Right renal pelvis (tissue), 4 donors: ENCODE data around the gene USP9X. TPM values are rescaled to one million over a fixed set of nuclear protein-coding genes. Genes with fewer than 3 reads are reported as not detected.
"Not testable (repeated sequence)": the region's sequence is repeated elsewhere in the genome, so short reads cannot be mapped to it uniquely, and the experiment has no call there.

Experiments used
- DNase-seq, 4 donors: peaks; one replicate each; pipeline ENCODE4 v3.0.0-alpha.2; 2013; ENCODE audit warnings: low read depth in 4 of 4, low spot score in 3 of 4, missing footprints in 1 of 4
- polyA plus RNA-seq, 4 donors: library from polyadenylated mRNA; unstranded; fragments of 120-200 nt; gene quantifications; one replicate each; pipeline ENCODE4 v1.2.1, GENCODE V29; 2013; ENCODE audit not compliant: insufficient read length in 4 of 4

Gene USP9X
- polyA plus RNA-seq, 4 donors, result 62.7 to 68.2 (median 63.0) TPM

- no peak for DNase-seq
These were observed 180.4 kb downstream of the USP9X start for GRCh38 chrX:41265615-41266014.

DNA sequence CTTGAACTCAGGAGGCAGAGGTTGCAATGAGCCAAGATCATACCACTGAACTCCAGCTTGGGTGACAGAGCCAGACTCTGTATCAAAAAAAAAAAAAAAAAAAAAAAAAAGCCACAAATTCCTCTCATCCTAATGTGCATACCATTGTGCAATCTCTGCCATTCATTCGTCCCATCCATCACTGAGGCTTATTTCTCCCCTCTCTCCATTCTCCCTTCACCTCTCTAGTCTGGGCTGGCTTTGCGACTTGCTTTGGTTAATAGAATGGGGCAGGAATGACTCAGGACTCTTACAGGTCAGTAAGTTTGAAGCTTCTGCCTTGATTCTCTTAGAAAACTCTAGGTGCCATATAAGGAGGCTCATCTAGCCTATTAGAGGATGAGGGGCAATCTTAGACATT, 188.4 kb downstream of the USP9X start:
- no peak for DNase-seq

DNA sequence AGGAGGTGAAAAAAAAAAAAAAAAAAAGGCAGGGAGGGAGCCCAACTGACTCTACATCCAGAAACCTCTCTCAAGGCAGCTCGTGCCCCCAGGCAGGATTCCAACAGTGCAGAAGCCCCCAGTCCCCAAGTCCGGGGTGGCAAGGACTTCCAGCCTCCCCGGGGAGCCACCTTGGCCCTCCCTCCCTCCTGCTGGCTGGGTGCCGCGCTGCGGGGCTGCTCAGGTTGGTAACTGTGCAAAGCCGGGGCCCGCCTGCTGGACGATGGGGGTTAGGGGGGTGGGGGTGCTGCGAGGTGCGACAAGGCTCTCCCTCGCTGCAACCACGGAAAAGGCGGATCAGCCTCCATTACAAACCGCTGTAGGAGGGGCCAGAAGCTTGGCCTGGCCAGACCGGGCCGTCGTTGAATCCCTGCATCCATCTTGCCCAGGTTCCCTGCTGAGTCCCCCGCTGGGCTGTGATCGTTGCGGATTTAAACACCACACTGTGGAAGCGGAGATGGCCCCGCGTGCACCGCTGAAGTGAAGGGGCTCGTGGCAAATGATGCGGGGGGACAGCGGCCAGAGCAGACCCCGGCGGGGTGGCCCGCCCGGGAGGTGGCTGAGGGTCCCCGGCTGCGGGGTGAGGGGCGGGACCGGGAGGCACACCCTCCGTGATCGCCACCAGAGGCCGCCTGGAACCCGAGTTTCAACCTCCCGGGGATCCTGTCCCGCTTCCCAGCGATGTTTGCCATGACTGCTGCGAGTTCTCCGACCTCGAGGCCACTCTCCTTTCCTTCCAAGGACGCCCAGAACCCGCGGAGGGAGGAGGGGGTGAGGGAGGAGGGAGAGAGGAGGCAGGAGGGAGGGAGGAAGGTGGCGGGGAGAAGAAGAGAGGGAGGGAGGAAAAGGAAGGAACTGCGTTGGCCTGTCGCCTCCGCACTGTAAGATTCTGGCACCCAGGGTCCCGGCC, 190.7 kb downstream of the USP9X start:
- DNase-seq, result peak in 2 of 4 donors; percentile 40 to 60

DNA sequence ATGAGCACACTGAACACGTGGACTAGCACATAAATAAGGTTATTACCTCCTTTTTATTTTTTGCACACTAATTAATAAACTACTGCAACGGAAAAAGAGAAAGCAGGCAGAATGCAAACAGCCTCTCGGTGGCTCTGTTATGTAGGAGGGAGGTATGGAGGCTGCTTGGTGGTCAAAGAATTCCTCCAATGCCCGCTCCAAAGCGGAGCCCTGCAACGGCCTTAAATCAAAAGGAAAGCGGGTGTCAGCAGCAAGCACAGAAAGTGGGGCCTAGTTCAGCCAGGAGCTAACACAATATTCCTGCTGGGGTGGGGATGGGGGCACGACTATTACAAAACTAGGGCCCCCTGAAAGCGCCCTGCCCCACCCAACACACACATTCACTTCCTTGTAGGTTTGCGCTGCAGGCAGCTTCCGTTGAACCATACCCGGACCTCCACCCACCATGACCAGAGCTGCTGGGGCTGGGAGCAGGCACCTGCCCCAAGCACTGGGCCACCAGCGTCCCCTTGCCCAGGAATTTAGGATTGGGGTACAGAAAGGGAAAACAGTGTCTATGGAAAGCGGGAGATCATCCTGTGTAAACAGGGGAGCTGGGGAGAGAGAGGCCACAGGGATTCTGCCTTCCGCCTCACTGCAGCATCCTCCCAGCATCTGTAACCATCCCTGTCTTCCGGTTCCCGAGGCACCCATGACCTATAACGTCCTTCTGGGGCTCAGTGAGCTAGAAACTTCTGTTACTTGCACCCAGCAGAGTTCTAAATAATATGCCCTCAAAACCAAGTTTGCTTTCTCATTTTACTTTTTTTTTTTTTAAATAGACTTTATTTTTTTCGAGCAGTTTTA, 191.6 kb downstream of the USP9X start:
- DNase-seq, result no peak

- DNase-seq, result not testable (repeated sequence)
These were observed 197.1 kb downstream of the USP9X start for GRCh38 chrX:41282307-41282706.

DNA sequence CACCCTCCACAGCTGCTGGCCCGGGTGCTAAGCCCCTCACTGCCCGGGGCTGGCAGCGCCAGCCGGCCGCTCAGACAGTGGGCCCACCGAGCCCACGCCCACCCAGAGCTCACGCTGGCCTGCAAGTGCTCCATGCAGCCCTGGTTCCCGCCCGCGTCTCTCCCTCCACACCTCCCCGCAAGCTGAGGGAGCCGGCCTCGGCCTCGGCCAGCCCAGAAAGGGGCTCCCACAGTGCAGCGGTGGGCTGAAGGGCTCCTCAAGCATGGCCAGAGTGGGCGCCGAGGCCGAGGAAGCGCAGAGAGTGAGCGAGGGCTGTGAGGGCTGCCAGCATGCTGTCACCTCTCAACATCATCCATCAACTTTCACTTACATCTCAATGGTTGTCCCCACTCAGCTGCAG, 200.7 kb downstream of the USP9X start:
- DNase-seq, result not testable (repeated sequence)

Other genes with a start within 250 kb of the USP9X start
- gene DDX3X, start 248.7 kb downstream of the USP9X start, polyA plus RNA-seq, result 100 to 1,000 TPM; 187 to 247 (median 236) TPM